ENCODE measurements around the gene HTR6.

DNA sequence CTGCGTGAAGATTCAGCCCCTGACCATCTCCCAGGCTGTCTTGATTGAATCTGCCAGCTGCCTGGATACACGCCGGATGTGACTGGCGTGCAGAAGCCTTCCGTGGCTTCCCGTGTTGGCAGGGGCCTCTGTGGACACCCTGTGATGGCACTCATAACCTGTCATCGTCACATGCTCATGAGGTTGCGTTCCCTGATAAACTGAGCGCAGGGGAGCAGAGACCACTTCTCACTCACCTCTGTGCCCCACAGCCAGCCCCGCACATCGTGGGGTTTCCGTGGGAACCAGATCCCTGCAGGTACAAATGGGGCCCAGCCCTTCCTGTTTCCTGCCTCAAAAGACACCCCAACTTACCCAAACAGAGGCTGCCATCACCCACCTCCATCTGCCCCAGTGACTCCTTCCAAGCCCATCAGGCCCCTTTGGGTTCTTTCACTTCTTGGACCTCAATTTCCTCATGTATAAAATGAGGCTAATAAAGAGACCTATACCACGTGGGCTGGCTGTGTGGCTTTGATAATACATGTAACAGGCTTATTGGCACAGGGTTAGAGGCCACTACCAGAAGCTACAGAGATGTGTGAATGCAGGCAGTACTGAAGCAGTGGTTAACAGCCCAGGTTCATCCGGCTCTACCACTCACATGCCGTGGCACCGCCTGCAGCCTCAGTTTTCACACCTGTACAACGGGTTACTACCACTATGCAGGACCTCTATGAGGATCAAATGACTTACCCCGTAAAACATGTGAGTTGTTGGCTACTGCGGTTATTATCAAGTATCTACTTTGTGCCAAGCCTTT, 23.6 kb downstream of the HTR6 start:
- TF ChIP-seq CTCF (IDR thresholded peaks at IDR 0.05) (no peak), POLR2A (IDR thresholded peaks at IDR 0.05) (no peak)
